Ascending aorta (tissue), 2 donors: ENCODE data around the gene PARD6A. TPM values are rescaled to one million over a fixed set of nuclear protein-coding genes. Genes with fewer than 3 reads are reported as not detected.

Experiments
- DNase-seq, 2 donors: peaks; one replicate each; pipeline ENCODE4 v3.0.0-alpha.2; 2019; ENCODE audit warnings: low spot score in 2 of 2
- H3K27ac ChIP-seq, 2 donors: fragments of 200-600 bp; sonication (generic); one replicate each; pipeline ENCODE4 v1.5.1; 2016 to 2017; ENCODE audit warnings: mild to moderate bottlenecking in 1 of 2
- H3K27me3 ChIP-seq: fragments of 200-600 bp; sonication (generic); one replicate; pipeline ENCODE4 v1.5.1; 2017
- H3K36me3 ChIP-seq, 2 donors: fragments of 200-600 bp; sonication (generic); one replicate each; pipeline ENCODE4 v1.5.1; 2016
- H3K4me1 ChIP-seq, 2 donors: fragments of 200-600 bp; sonication (generic); one replicate each; pipeline ENCODE4 v1.5.1; 2016 to 2017; ENCODE audit warnings: mild to moderate bottlenecking in 1 of 2
- H3K4me3 ChIP-seq, 2 donors: fragments of 200-600 bp; sonication (generic); one replicate each; pipeline ENCODE4 v1.5.1; 2016 to 2017; ENCODE audit warnings: mild to moderate bottlenecking in 1 of 2
- H3K9me3 ChIP-seq, 2 donors: fragments of 200-600 bp; sonication (generic); one replicate each; pipeline ENCODE4 v1.5.1; 2016
- intact Hi-C: fragments of 100-400 bp; cut with DNase I; formaldehyde crosslinking; loops from one replicate; pipeline ENCODE4 v1.15.1; 2023
- total RNA-seq: library from RNA; depleted of rRNA; stranded (reverse); fragments of >200 nt; gene quantifications from one replicate; pipeline ENCODE4 v1.1.0, GENCODE V29; 2016
- TF ChIP-seq, protein P1 (sequence below), 3 experiments: fragments of 200-600 bp in 2 of 3; fragments of 450-650 bp in 1 of 3; sonication (generic) in 2 of 3; IDR thresholded peaks; one replicate each; pipeline ENCODE4 v1.5.1; 2016 to 2019; ENCODE audit warnings: antibody characterized with exemption in 3 of 3, mild to moderate bottlenecking in 1 of 3, moderate library complexity in 1 of 3

The PARD6A gene
- total RNA-seq, 1 donor from 2014 or later = 8.4 TPM

DNA sequence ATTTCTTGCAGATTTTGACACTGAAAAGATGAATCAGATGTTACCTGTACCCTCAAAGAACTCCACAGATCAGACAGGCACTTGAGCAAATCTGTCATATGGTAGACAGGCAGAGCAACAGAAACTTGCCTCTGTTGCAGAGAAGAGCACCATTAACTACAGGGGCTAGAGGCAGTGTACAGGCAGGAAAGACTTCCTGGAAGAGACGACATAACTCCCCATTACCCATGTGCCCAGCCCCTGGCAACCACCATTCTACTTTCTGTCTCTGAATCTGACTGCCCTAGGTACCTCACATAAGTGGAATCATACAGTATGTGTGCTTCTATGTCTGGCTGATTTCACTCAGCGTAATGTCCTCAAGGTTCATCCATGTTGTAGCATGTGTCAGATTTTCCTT is 42.9 kb downstream of the PARD6A start:
- Histone ChIP-seq H3K27ac (no peak overlapping the region), H3K9me3 (no peaks in the 10 kb centered on the region), H3K27me3 (no peaks in the 10 kb centered on the region), H3K4me3 (no peak overlapping the region), H3K36me3 (peaks cover 5 to 6% of the 10 kb centered on the region in 2 donors), H3K4me1 (no peaks in the 10 kb centered on the region)
- TF ChIP-seq, protein P1, sequence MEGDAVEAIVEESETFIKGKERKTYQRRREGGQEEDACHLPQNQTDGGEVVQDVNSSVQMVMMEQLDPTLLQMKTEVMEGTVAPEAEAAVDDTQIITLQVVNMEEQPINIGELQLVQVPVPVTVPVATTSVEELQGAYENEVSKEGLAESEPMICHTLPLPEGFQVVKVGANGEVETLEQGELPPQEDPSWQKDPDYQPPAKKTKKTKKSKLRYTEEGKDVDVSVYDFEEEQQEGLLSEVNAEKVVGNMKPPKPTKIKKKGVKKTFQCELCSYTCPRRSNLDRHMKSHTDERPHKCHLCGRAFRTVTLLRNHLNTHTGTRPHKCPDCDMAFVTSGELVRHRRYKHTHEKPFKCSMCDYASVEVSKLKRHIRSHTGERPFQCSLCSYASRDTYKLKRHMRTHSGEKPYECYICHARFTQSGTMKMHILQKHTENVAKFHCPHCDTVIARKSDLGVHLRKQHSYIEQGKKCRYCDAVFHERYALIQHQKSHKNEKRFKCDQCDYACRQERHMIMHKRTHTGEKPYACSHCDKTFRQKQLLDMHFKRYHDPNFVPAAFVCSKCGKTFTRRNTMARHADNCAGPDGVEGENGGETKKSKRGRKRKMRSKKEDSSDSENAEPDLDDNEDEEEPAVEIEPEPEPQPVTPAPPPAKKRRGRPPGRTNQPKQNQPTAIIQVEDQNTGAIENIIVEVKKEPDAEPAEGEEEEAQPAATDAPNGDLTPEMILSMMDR (IDR thresholded peaks at IDR 0.05) = no peak
- DNase-seq = no peak
- intact Hi-C loops = no loop called here

DNA sequence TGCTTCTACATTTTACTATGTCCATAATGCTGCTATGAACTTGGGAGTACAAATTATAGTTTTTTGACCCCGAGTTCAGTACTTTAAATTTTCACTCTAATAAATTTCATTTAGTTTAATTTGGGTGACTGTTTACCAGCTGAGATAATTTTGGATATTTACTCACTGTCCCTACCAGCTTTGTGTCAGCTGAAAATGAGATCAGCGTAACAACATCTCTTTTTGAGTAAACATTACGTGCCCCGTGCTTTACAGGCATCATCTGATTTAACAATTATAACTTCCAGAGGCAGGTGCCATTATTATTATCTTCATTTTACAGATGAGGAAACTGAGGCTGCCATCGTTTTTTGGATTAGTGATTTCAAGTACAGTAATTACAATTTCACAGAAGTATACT is 43.4 kb downstream of the PARD6A start:
- no peaks in the 10 kb centered on the region for H3K9me3 ChIP-seq
- H3K27me3 ChIP-seq = no peaks in the 10 kb centered on the region
- H3K4me3 ChIP-seq = no peak overlapping the region
- no peak for DNase-seq
- intact Hi-C loops = no loop called here
- TF ChIP-seq, protein P1 (IDR thresholded peaks at IDR 0.05) = no peak
- H3K36me3 ChIP-seq = peaks cover under 1 to 4% of the 10 kb centered on the region in 2 donors
- H3K4me1 ChIP-seq = no peaks in the 10 kb centered on the region
- H3K27ac ChIP-seq = no peak overlapping the region

DNA sequence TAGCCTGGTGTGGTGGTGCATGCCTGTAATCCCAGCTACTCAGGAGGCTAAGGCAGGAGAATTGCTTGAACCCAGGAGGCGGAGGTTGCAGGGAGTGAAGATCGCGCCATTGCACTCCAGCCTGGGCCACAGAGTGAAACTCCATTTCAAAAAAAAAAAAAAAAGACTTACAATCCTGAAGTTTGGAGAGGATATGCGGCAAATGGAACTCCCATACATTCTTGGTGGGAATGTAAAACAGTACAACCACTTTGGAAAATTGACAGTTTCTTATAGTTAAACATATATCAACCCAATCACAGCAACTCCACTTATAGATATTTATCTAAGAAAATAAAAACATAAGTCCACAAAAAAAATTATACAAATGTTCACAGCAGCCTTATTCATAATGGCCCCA is 46.5 kb downstream of the PARD6A start:
- Histone ChIP-seq H3K27me3 (no peaks in the 10 kb centered on the region), H3K27ac (no peak overlapping the region), H3K4me3 (no peak overlapping the region), H3K9me3 (no peaks in the 10 kb centered on the region), H3K4me1 (no peaks in the 10 kb centered on the region), H3K36me3 (no peaks in the 10 kb centered on the region)
- TF ChIP-seq, protein P1 (IDR thresholded peaks at IDR 0.05) = no peak
- intact Hi-C loops = no loop called here
- no peak for DNase-seq

DNA sequence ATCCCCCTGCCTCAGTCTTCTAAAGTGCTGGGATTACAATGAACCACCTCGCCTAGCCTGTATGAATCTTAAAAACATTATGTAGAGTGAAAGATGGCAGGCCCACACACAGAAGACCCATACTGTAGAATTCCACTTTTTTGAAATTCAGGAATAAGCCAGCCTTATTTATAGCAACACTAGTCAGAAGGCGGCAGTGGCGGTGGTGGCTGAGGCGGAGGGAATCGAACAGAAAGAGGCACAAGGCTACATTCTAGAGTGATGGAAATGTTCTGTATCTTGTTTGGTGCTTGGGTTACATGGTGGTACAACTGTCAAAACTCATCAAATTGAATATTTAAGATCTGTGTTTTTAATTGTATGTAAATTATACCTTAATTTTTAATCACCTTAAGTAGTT is 47.0 kb downstream of the PARD6A start:
- Histone ChIP-seq H3K27me3 (no peaks in the 10 kb centered on the region), H3K4me3 (no peak overlapping the region), H3K4me1 (no peaks in the 10 kb centered on the region), H3K27ac (no peak overlapping the region), H3K9me3 (no peaks in the 10 kb centered on the region), H3K36me3 (no peaks in the 10 kb centered on the region)
- intact Hi-C loops = no loop called here
- DNase-seq = no peak
- TF ChIP-seq, protein P1 (IDR thresholded peaks at IDR 0.05) = no peak

DNA sequence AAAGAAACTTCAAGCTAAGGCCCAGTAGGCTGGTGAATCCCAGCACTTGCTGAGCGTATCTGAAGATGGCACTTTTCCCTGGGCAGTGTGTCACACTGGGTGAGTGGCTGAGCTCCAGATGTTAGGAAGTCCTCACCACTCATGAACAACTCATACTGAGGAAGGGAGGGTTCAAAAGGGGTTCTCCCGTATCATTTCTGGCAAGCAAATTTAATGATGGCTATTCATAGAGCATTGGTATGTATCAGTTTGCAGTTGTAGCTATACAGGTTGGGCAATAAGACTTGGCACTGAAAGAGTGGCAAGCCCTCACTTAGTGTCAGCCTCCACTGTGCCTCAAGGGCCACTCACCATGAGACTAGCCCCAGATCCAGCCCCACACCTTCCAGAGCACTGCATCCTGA is 47.6 kb downstream of the PARD6A start:
- H3K27me3 ChIP-seq = no peaks in the 10 kb centered on the region
- TF ChIP-seq, protein P1 (IDR thresholded peaks at IDR 0.05) = no peak
- no peaks in the 10 kb centered on the region for H3K4me1 ChIP-seq
- H3K27ac ChIP-seq = no peak overlapping the region
- no peaks in the 10 kb centered on the region for H3K9me3 ChIP-seq
- H3K4me3 ChIP-seq = no peak overlapping the region
- intact Hi-C loops = no loop called here
- no peaks in the 10 kb centered on the region for H3K36me3 ChIP-seq
- DNase-seq = no peak

DNA sequence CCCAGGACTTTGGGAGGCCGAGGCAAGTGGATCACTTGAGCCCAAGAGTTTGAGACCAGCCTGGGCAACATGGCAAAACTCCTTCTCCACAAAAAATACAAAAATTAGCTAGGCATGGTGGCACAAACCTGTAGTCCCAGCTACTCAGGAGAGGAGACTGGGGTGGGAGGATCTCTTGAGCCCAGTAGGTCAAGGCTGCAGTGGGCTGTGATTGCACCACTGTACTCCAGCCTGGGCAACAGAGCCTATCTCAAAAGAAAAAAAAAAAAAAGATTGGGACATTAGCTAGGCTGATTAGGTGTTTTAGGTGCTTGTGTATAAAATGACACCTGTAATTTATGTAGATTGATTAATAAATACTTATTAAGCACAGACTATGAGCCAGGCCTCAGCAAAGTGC is 48.3 kb downstream of the PARD6A start:
- intact Hi-C loops = no loop called here
- TF ChIP-seq, protein P1 (IDR thresholded peaks at IDR 0.05) = no peak
- H3K36me3 ChIP-seq = no peaks in the 10 kb centered on the region
- no peak for DNase-seq
- H3K27me3 ChIP-seq = no peaks in the 10 kb centered on the region
- no peak overlapping the region for H3K4me3 ChIP-seq
- no peaks in the 10 kb centered on the region for H3K4me1 ChIP-seq
- no peaks in the 10 kb centered on the region for H3K9me3 ChIP-seq
- H3K27ac ChIP-seq = no peak overlapping the region
